Parathyroid adenoma (tissue), 2 donors: Measurements from ENCODE around the gene SLC23A2.

Experiments
- H2AFZ ChIP-seq: fragments of 300-600 bp; sonication (generic); one replicate; pipeline ENCODE4 v1.7.0; 2017; ENCODE audit warnings: antibody characterized with exemption, mild to moderate bottlenecking
- H3K27ac ChIP-seq: fragments of 300-600 bp; sonication (generic); one replicate; pipeline ENCODE4 v1.7.0; 2017
- H3K27me3 ChIP-seq: fragments of 300-600 bp; sonication (generic); one replicate; pipeline ENCODE4 v1.7.0; 2017; ENCODE audit warnings: low read length; ENCODE audit not compliant: control insufficient read depth, insufficient read depth
- H3K36me3 ChIP-seq: fragments of 300-600 bp; sonication (generic); one replicate; pipeline ENCODE4 v1.7.0; 2017; ENCODE audit warnings: low read length; ENCODE audit not compliant: control insufficient read depth, insufficient read depth
- H3K4me1 ChIP-seq: fragments of 300-600 bp; sonication (generic); one replicate; pipeline ENCODE4 v1.7.0; 2017; ENCODE audit warnings: control low read depth
- H3K4me2 ChIP-seq: fragments of 300-600 bp; sonication (generic); one replicate; pipeline ENCODE4 v1.7.0; 2017; ENCODE audit warnings: low read length
- H3K4me3 ChIP-seq: fragments of 300-600 bp; sonication (generic); one replicate; pipeline ENCODE4 v1.7.0; 2017; ENCODE audit warnings: low read depth, low read length
- H3K79me2 ChIP-seq: fragments of 300-600 bp; sonication (generic); one replicate; pipeline ENCODE4 v1.7.0; 2017; ENCODE audit warnings: control low read depth
- H3K9ac ChIP-seq: fragments of 300-600 bp; sonication (generic); one replicate; pipeline ENCODE4 v1.7.0; 2017; ENCODE audit warnings: mild to moderate bottlenecking
- H3K9me3 ChIP-seq: fragments of 300-600 bp; sonication (generic); one replicate; pipeline ENCODE4 v1.7.0; 2017; ENCODE audit warnings: low read length; ENCODE audit not compliant: control insufficient read depth
- TF ChIP-seq, protein P1 (sequence below): fragments of 300-600 bp; sonication (generic); IDR thresholded peaks from one replicate; pipeline ENCODE4 v1.7.0; 2017; ENCODE audit warnings: antibody characterized with exemption, mild to moderate bottlenecking
- donor health status: primary hyperparathyroidism.

Gene SLC23A2

DNA sequence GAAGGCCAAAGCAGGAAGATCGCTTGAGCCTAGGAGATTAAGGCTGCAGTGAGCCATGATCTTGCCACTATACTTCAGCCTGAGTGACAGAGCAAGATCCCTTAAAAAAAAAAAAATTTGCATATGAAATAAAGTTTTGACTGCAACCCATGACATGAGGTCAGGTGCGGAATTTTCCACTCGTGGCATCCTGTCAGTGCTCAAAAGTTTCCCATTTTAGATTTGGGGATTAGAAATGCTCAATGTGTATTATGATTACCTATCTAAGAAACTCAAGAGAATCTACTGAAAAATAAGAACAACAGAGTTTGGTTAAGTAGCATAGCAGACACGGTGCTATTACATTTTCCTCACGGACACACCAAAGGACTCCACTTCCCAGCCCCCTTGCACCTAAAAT is 11.7 kb downstream of the SLC23A2 start:
- TF ChIP-seq, protein P1, sequence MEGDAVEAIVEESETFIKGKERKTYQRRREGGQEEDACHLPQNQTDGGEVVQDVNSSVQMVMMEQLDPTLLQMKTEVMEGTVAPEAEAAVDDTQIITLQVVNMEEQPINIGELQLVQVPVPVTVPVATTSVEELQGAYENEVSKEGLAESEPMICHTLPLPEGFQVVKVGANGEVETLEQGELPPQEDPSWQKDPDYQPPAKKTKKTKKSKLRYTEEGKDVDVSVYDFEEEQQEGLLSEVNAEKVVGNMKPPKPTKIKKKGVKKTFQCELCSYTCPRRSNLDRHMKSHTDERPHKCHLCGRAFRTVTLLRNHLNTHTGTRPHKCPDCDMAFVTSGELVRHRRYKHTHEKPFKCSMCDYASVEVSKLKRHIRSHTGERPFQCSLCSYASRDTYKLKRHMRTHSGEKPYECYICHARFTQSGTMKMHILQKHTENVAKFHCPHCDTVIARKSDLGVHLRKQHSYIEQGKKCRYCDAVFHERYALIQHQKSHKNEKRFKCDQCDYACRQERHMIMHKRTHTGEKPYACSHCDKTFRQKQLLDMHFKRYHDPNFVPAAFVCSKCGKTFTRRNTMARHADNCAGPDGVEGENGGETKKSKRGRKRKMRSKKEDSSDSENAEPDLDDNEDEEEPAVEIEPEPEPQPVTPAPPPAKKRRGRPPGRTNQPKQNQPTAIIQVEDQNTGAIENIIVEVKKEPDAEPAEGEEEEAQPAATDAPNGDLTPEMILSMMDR = no peak
- Histone ChIP-seq H3K4me3 (no peak overlapping the region), H3K27me3 (no peaks in the 10 kb centered on the region), H3K27ac (no peak overlapping the region), H3K36me3 (no peaks in the 10 kb centered on the region), H2AFZ (no peak overlapping the region), H3K79me2 (peaks cover 67% of the 10 kb centered on the region), H3K4me2 (no peak overlapping the region), H3K4me1 (no peaks in the 10 kb centered on the region), H3K9me3 (no peaks in the 10 kb centered on the region), H3K9ac (no peak overlapping the region)

DNA sequence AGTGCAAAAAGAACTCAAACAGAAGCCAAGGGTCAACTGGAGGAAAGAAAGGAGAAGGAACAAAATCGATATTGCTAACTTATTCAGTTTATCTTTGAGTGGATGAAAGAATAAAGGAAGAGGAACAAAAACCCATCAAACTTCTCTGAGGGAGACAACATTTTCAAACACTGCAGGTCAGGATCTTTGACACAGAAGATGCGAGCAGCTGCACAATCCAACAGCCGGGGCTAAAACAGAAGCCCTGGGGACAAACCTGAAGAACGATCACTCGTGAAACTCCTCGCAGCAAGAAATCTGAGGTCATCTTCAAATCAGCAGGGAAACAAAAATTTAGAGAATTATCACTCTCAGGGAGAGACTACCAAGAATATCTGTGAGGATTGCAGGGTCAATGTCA is 14.2 kb downstream of the SLC23A2 start:
- H3K9ac ChIP-seq = no peak overlapping the region
- H2AFZ ChIP-seq = no peak overlapping the region
- no peak overlapping the region for H3K27ac ChIP-seq
- no peak overlapping the region for H3K4me3 ChIP-seq
- H3K4me1 ChIP-seq = no peaks in the 10 kb centered on the region
- H3K9me3 ChIP-seq = no peaks in the 10 kb centered on the region
- no peaks in the 10 kb centered on the region for H3K36me3 ChIP-seq
- no peaks in the 10 kb centered on the region for H3K27me3 ChIP-seq
- peaks cover 63% of the 10 kb centered on the region for H3K79me2 ChIP-seq
- TF ChIP-seq, protein P1 = no peak
- H3K4me2 ChIP-seq = no peak overlapping the region

DNA sequence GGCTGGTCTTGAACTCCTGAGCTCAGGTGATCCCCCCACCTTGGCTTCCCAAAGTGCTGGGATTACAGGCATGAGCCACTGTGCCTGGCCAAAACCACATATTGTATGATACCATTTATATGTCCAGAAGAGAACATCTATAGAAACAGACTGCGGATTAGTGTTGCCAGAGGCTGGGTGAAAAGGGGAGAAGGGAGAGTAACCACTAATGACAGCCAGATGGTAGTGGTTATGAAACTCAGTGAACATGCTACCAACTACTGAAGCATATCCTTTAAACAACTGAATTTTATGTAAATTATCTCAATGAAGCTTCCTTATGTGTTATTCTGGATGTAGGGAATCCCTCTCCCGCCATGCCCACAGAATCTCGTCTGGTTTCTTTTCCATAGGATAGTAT is 15.7 kb downstream of the SLC23A2 start:
- Histone ChIP-seq H3K4me2 (no peak overlapping the region), H3K4me1 (no peaks in the 10 kb centered on the region), H2AFZ (no peak overlapping the region), H3K27ac (no peak overlapping the region), H3K9me3 (no peaks in the 10 kb centered on the region), H3K9ac (no peak overlapping the region), H3K4me3 (no peak overlapping the region), H3K79me2 (peaks cover 66% of the 10 kb centered on the region), H3K36me3 (no peaks in the 10 kb centered on the region), H3K27me3 (no peaks in the 10 kb centered on the region)
- TF ChIP-seq, protein P1 = no peak

DNA sequence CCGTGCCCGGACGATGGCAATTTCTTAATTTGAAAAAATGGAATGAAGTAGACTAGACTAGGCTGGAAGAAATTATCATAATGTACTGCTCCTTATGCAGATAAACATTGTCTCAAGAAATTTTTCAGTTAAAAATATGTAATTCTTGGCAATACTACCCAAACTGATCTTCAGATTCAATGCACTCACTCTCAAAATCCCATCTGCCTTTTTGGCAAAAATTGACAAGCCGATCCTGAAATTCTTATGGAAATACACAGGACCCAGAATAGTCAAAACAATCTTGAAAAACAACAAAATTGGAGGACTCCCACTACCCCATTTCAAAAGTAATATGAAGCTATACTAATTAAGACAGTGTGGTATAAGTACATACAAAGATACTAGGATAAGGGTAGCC is 19.0 kb downstream of the SLC23A2 start:
- H3K27me3 ChIP-seq = no peaks in the 10 kb centered on the region
- H3K4me2 ChIP-seq = no peak overlapping the region
- peaks cover 6% of the 10 kb centered on the region for H3K4me1 ChIP-seq
- H3K9ac ChIP-seq = no peak overlapping the region
- H3K9me3 ChIP-seq = no peaks in the 10 kb centered on the region
- H3K79me2 ChIP-seq = peaks cover 64% of the 10 kb centered on the region
- no peaks in the 10 kb centered on the region for H3K36me3 ChIP-seq
- H3K4me3 ChIP-seq = no peak overlapping the region
- H3K27ac ChIP-seq = no peak overlapping the region
- TF ChIP-seq, protein P1 = no peak
- no peak overlapping the region for H2AFZ ChIP-seq

DNA sequence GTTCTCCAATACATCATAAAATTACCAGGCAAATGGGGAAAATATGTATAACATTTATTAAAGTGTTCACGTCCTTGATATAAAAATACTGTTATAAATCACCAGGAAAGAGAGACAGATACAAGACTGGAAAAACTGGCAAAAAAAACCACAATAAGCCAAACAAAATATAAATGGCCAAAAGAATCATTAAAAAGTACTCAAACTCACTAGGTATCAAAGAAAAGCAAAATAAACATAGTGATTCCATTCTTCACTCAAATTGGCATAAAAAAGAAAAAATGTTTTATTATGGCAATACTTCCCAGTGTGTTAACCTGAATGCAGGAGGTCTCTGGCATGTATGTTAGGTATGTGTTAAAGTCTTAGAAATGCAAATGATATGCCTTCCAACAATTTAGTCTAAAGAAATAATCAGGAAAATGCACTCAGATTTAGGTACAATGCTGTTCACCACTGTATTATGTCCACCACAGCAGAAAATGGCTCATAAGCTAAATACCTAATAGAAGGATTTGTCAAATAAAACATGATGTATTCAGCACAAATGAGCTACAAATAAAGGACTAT is 21.4 kb downstream of the SLC23A2 start:
- no peak overlapping the region for H2AFZ ChIP-seq

More for the DNA sequence above, 21.4 kb downstream of the SLC23A2 start:
- H3K4me3 ChIP-seq = no peak overlapping the region
- H3K4me2 ChIP-seq = no peak overlapping the region
- no peak overlapping the region for H3K27ac ChIP-seq
- peaks cover 6% of the 10 kb centered on the region for H3K4me1 ChIP-seq
- peaks cover 52% of the 10 kb centered on the region for H3K79me2 ChIP-seq
- no peaks in the 10 kb centered on the region for H3K27me3 ChIP-seq
- no peaks in the 10 kb centered on the region for H3K9me3 ChIP-seq
- H3K36me3 ChIP-seq = no peaks in the 10 kb centered on the region
- no peak overlapping the region for H3K9ac ChIP-seq
- TF ChIP-seq, protein P1 = no peak
